ENCODE data around the gene FGF1.

DNA sequence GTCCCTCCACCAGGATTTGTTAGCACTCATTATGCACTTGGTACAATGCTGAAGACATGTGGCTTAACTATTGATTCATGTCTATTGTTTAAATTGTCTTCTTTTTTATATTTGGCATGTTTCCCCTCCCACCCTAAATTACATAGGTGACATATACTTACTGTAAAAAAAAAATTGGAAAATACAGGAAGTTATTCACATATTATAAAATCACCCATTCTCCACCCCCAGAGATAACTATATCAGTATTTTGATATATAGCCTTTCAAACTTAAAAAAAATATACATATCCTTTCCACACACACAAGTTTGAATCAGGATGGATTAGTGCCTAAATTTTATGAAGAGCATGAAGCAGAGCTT is 87.6 kb downstream of the FGF1 start:
- peak in 2 of 6 experiments; percentile 19 to 30 for TF ChIP-seq CTCF (IDR thresholded peaks at IDR 0.05)
- TF ChIP-seq POLR2A (IDR thresholded peaks at IDR 0.05) = no peak
